ENCODE results near the gene TOP2A.
A peak's percentile ranks its signal among the peaks of the same experiment; 100 is the strongest.

Gene TOP2A

DNA sequence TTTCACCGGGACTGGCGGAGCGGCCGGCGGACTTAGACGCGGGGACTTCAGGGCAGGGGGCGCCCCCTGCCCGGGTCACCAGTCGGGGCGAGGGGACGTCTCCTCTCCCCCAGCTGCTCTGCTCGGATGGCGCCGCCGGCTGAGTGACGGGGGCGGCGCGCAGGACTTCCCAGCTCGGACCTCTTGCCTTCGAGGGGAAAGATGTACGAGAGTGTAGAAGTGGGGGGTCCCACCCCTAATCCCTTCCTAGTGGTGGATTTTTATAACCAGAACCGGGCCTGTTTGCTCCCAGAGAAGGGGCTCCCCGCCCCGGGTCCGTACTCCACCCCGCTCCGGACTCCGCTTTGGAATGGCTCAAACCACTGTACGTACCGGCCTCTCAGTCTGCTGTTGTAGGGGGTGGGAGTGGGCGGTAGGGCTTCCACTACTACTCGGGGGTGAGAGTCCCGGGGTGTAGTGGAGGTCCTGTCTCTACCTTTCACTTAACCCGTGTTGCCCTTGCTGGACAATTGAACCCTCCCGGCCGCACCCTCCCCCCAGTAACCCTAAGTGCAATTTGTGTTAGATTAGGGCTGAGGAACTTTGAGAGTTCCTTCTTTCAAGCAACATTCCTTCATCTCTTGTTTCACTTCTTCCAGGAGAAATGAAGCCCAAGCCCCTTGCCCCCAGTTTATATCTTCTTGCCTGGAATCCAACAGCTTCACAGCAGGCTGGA lies 75.0 kb downstream of the TOP2A start:
- Histone ChIP-seq H3K36me3 (replicated peaks in 1 of 2; ENCODE audit: control insufficient read depth in 2 of 2, insufficient read depth in 2 of 2, low read length in 2 of 2) (peaks cover 0 to 2% of the 10 kb centered on the region in 2 donors), H2AFZ (ENCODE audit: low read length) (peak overlapping the region; percentile 91), H3K14ac (ENCODE audit: low read length) (peak overlapping the region; percentile 32), H2BK120ac (ENCODE audit: low read depth, low read length) (no peak overlapping the region), H3K18ac (ENCODE audit: low read length) (peak overlapping the region; percentile 97), H3K27ac (replicated peaks; ENCODE audit: low read length) (no peak overlapping the region), H2AK5ac (ENCODE audit: low read depth, low read length) (peak overlapping the region; percentile 47), H3K4me3 (ENCODE audit: low read length in 2 of 2) (peak overlapping the region; percentile 56 to 86), H4K8ac (ENCODE audit: low read depth, low read length) (no peak overlapping the region), H3K27me3 (ENCODE audit: control insufficient read depth in 3 of 3, insufficient read depth in 3 of 3, low read depth in 1 of 3, low read length in 3 of 3) (peaks cover 0 to 17% (median 2%) of the 10 kb centered on the region in 3 experiments), H3K4me1 (ENCODE audit: control insufficient read depth in 2 of 2, insufficient read depth in 1 of 2, low read depth in 1 of 2, low read length in 2 of 2) (peaks cover 51 to 55% of the 10 kb centered on the region in 2 donors), H3K79me1 (ENCODE audit: low read depth, low read length) (peaks cover 5% of the 10 kb centered on the region), H2BK5ac (ENCODE audit: low read length) (no peak overlapping the region), H2BK15ac (ENCODE audit: low read length) (peak overlapping the region; percentile 91), H3K23ac (ENCODE audit: low read depth, low read length, poor library complexity) (peak overlapping the region; percentile 52), H2BK12ac (ENCODE audit: low read length) (no peak overlapping the region), H4K91ac (ENCODE audit: low read depth, low read length, poor library complexity) (no peak overlapping the region), H3K4me2 (ENCODE audit: insufficient read depth, low read length, poor library complexity, severe bottlenecking) (peak overlapping the region; percentile 86), H3K4ac (ENCODE audit: low read length) (no peak overlapping the region), H3K9me3 (replicated peaks in 1 of 2; ENCODE audit: control insufficient read depth in 2 of 2, insufficient read depth in 1 of 2, low read depth in 1 of 2, low read length in 2 of 2) (peaks cover 0 to under 1% of the 10 kb centered on the region in 2 donors), H3K9ac (ENCODE audit: low read depth, low read length, poor library complexity) (peak overlapping the region; percentile 21)
- DNase-seq (ENCODE audit: low spot score), result no peak
- no CpG with 5 or more reads among the region's 38 CpGs for WGBS, 2 donors (ENCODE audit: extremely low coverage in 2 of 2, insufficient read length in 2 of 2, insufficient replicate concordance in 1 of 2)

DNA sequence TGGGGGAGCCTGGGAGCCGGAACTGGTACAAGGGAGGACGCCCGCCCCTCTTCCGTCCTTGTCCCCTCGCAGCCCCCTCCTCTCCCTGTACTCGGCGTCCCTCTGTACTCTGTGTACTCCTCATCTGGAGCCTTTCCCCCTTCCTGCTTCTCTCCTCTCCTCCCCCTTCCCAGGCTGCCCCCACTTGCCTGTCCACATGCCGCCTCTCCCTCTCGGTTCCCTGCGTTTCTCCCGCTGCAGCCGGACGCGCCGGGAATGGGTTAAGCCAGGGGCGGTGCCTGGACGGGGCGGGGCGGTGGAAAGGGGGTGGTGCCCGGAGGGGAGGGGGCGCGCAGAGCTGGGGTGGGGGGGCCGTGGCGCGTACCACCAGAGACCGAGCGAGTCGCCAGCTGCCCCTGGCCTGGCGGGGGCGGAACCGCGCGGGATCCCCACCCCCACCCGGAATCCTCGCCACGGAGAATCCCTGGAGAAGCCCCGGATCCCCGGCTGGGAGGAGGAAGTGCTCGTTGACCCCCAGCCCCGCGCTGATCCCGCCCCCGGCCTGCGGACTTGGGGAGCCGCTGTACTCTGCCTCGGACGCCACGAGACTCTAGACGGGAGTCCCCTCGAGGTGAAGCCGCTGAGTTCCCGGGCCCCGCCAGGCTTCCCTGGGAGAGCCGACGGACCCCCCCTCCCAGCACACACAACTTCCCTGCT lies 75.7 kb downstream of the TOP2A start:
- H3K9me3 ChIP-seq (replicated peaks in 1 of 2; ENCODE audit: control insufficient read depth in 2 of 2, insufficient read depth in 1 of 2, low read depth in 1 of 2, low read length in 2 of 2), result peaks cover 0 to 2% of the 10 kb centered on the region in 2 donors
- peak overlapping the region; percentile 56 to 86 for H3K4me3 ChIP-seq (ENCODE audit: low read length in 2 of 2)
- peak overlapping the region; percentile 78 for H3K14ac ChIP-seq (ENCODE audit: low read length)
- peak overlapping the region; percentile 97 for H3K18ac ChIP-seq (ENCODE audit: low read length)
- no CpG with 5 or more reads among the region's 55 CpGs for whole genome bisulfite sequencing, 2 donors (ENCODE audit: extremely low coverage in 2 of 2, insufficient read length in 2 of 2, insufficient replicate concordance in 1 of 2)
- peaks cover 0 to 16% (median 2%) of the 10 kb centered on the region in 3 experiments for H3K27me3 ChIP-seq (ENCODE audit: control insufficient read depth in 3 of 3, insufficient read depth in 3 of 3, low read depth in 1 of 3, low read length in 3 of 3)
- peak overlapping the region; percentile 65 for H3K27ac ChIP-seq (replicated peaks; ENCODE audit: low read length)
- H3K4ac ChIP-seq (ENCODE audit: low read length), result no peak overlapping the region
- H3K23ac ChIP-seq (ENCODE audit: low read depth, low read length, poor library complexity), result peak overlapping the region; percentile 25
- peak overlapping the region; percentile 91 for H2AFZ ChIP-seq (ENCODE audit: low read length)
- H2BK12ac ChIP-seq (ENCODE audit: low read length), result no peak overlapping the region
- peaks cover 0 to 2% of the 10 kb centered on the region in 2 donors for H3K36me3 ChIP-seq (replicated peaks in 1 of 2; ENCODE audit: control insufficient read depth in 2 of 2, insufficient read depth in 2 of 2, low read length in 2 of 2)
- no peak overlapping the region for H2BK5ac ChIP-seq (ENCODE audit: low read length)
- DNase-seq (ENCODE audit: low spot score), result no peak
- no peak overlapping the region for H4K91ac ChIP-seq (ENCODE audit: low read depth, low read length, poor library complexity)
- peak overlapping the region; percentile 47 for H2AK5ac ChIP-seq (ENCODE audit: low read depth, low read length)
- H2BK15ac ChIP-seq (ENCODE audit: low read length), result peak overlapping the region; percentile 91
- no peak overlapping the region for H4K8ac ChIP-seq (ENCODE audit: low read depth, low read length)
- H2BK120ac ChIP-seq (ENCODE audit: low read depth, low read length), result no peak overlapping the region
- H3K9ac ChIP-seq (ENCODE audit: low read depth, low read length, poor library complexity), result peak overlapping the region; percentile 86
- peak overlapping the region; percentile 99 for H3K4me2 ChIP-seq (ENCODE audit: insufficient read depth, low read length, poor library complexity, severe bottlenecking)
- peaks cover 46 to 48% of the 10 kb centered on the region in 2 donors for H3K4me1 ChIP-seq (ENCODE audit: control insufficient read depth in 2 of 2, insufficient read depth in 1 of 2, low read depth in 1 of 2, low read length in 2 of 2)
- H3K79me1 ChIP-seq (ENCODE audit: low read depth, low read length), result peaks cover 5% of the 10 kb centered on the region

- Histone ChIP-seq H3K79me1 (ENCODE audit: low read depth, low read length) (peaks cover 5% of the 10 kb centered on the region), H2BK5ac (ENCODE audit: low read length) (peak overlapping the region; percentile 49), H3K27me3 (ENCODE audit: control insufficient read depth in 3 of 3, insufficient read depth in 3 of 3, low read depth in 1 of 3, low read length in 3 of 3) (peaks cover 0 to 15% (median 2%) of the 10 kb centered on the region in 3 experiments), H3K4me2 (ENCODE audit: insufficient read depth, low read length, poor library complexity, severe bottlenecking) (peak overlapping the region; percentile 99), H3K4ac (ENCODE audit: low read length) (no peak overlapping the region), H3K4me3 (ENCODE audit: low read length in 2 of 2) (peak overlapping the region; percentile 56 to 86), H2AFZ (ENCODE audit: low read length) (peak overlapping the region; percentile 91), H3K27ac (replicated peaks; ENCODE audit: low read length) (peak overlapping the region; percentile 65), H3K23ac (ENCODE audit: low read depth, low read length, poor library complexity) (peak overlapping the region; percentile 25), H3K4me1 (ENCODE audit: control insufficient read depth in 2 of 2, insufficient read depth in 1 of 2, low read depth in 1 of 2, low read length in 2 of 2) (peaks cover 39 to 40% of the 10 kb centered on the region in 2 donors), H3K9ac (ENCODE audit: low read depth, low read length, poor library complexity) (peak overlapping the region; percentile 86), H3K18ac (ENCODE audit: low read length) (peak overlapping the region; percentile 92), H2BK12ac (ENCODE audit: low read length) (peak overlapping the region; percentile 80), H2AK5ac (ENCODE audit: low read depth, low read length) (peak overlapping the region; percentile 36), H3K9me3 (replicated peaks in 1 of 2; ENCODE audit: control insufficient read depth in 2 of 2, insufficient read depth in 1 of 2, low read depth in 1 of 2, low read length in 2 of 2) (peaks cover 0 to 2% of the 10 kb centered on the region in 2 donors), H4K91ac (ENCODE audit: low read depth, low read length, poor library complexity) (peak overlapping the region; percentile 64), H4K8ac (ENCODE audit: low read depth, low read length) (no peak overlapping the region), H2BK120ac (ENCODE audit: low read depth, low read length) (no peak overlapping the region), H3K36me3 (replicated peaks in 1 of 2; ENCODE audit: control insufficient read depth in 2 of 2, insufficient read depth in 2 of 2, low read length in 2 of 2) (peaks cover 0 to 2% of the 10 kb centered on the region in 2 donors), H3K14ac (ENCODE audit: low read length) (peak overlapping the region; percentile 78), H2BK15ac (ENCODE audit: low read length) (no peak overlapping the region)
- WGBS, 2 donors (ENCODE audit: extremely low coverage in 2 of 2, insufficient read length in 2 of 2, insufficient replicate concordance in 1 of 2), result no CpG with 5 or more reads among the region's 55 CpGs
- peak; percentile 71 for DNase-seq (ENCODE audit: low spot score)
Observed at GRCh38 chr17:40340880-40341807, 76.6 kb downstream of the TOP2A start.
